Astrocyte (in vitro differentiated cells and primary cell): ENCODE results near the gene RPP14. TPM values are rescaled to one million over a fixed set of nuclear protein-coding genes. Genes with fewer than 3 reads are reported as not detected.

ENCODE experiments used
- DNase-seq: peaks from one replicate; pipeline ENCODE4 v3.0.0-alpha.2; 2010; ENCODE audit warnings: low read depth
- FAIRE-seq: peaks from 2 replicates; lab custom pipeline; 2011; peaks lifted over from hg19 to GRCh38; lab: Jason Lieb, UNC
- H2AFZ ChIP-seq: 2 replicates; pipeline ENCODE4 v1.6.0; 2012; ENCODE audit warnings: low read depth, low read length, inconsistent platforms
- H3K27ac ChIP-seq: 2 replicates; pipeline ENCODE4 v1.5.1; 2011; ENCODE audit warnings: low read depth, low read length, inconsistent platforms
- H3K27me3 ChIP-seq: 2 replicates; pipeline ENCODE4 v1.6.0; 2011; ENCODE audit warnings: low read length, inconsistent platforms; ENCODE audit not compliant: insufficient read depth
- H3K36me3 ChIP-seq: 2 replicates; pipeline ENCODE4 v1.5.1; 2011; ENCODE audit warnings: low read length, inconsistent platforms; ENCODE audit not compliant: insufficient read depth
- H3K4me1 ChIP-seq: 2 replicates; pipeline ENCODE4 v1.5.1; 2011; ENCODE audit warnings: low read length, inconsistent platforms; ENCODE audit not compliant: insufficient read depth
- H3K4me2 ChIP-seq: 2 replicates; pipeline ENCODE4 v1.6.0; 2012; ENCODE audit warnings: low read length, inconsistent platforms
- H3K4me3 ChIP-seq: 2 replicates; pipeline ENCODE4 v1.5.1; 2011; ENCODE audit warnings: low read depth, mild to moderate bottlenecking, low read length, inconsistent platforms; ENCODE audit not compliant: insufficient read depth
- H3K79me2 ChIP-seq: 2 replicates; pipeline ENCODE4 v1.6.0; 2012; ENCODE audit warnings: mild to moderate bottlenecking, low read length, inconsistent platforms; ENCODE audit not compliant: insufficient read depth
- H3K9ac ChIP-seq: 2 replicates; pipeline ENCODE4 v1.6.0; 2012; ENCODE audit warnings: mild to moderate bottlenecking, low read length, inconsistent platforms
- H3K9me3 ChIP-seq: 2 replicates; pipeline ENCODE4 v1.5.1; 2012; ENCODE audit warnings: low read depth, mild to moderate bottlenecking, low read length, inconsistent platforms; ENCODE audit not compliant: insufficient read depth
- H4K20me1 ChIP-seq: 2 replicates; pipeline ENCODE4 v1.6.0; 2012; ENCODE audit warnings: low read length, inconsistent platforms; ENCODE audit not compliant: insufficient read depth
- H3K27ac Mint-ChIP-seq: one replicate; pipeline ENCODE4 v1.8.0; 2021; ENCODE audit warnings: mild to moderate bottlenecking, mixed read lengths; ENCODE audit not compliant: unreplicated experiment
- H3K27me3 Mint-ChIP-seq: one replicate; pipeline ENCODE4 v1.8.0; 2021; ENCODE audit warnings: low read depth, mixed read lengths; ENCODE audit not compliant: unreplicated experiment
- H3K36me3 Mint-ChIP-seq: one replicate; pipeline ENCODE4 v1.8.0; 2021; ENCODE audit warnings: low read depth, mixed read lengths; ENCODE audit not compliant: unreplicated experiment
- H3K4me1 Mint-ChIP-seq: one replicate; pipeline ENCODE4 v1.8.0; 2021; ENCODE audit warnings: low read depth, mixed read lengths; ENCODE audit not compliant: unreplicated experiment
- H3K4me3 Mint-ChIP-seq: one replicate; pipeline ENCODE4 v1.8.0; 2021; ENCODE audit warnings: mild to moderate bottlenecking, moderate library complexity, mixed read lengths; ENCODE audit not compliant: unreplicated experiment
- H3K9me3 Mint-ChIP-seq: one replicate; pipeline ENCODE4 v1.8.0; 2021; ENCODE audit warnings: mild to moderate bottlenecking, mixed read lengths; ENCODE audit not compliant: unreplicated experiment
- EZH2 ChIP-seq: IDR thresholded peaks from 2 replicates; pipeline ENCODE4 v1.6.1; 2012; ENCODE audit warnings: mild to moderate bottlenecking, low read length, inconsistent platforms; ENCODE audit not compliant: insufficient read depth
- total RNA-seq: library from RNA; stranded (reverse); gene quantifications from 2 replicates; pipeline ENCODE4 v1.2.1, GENCODE V29; 2021
- TF ChIP-seq, protein P1 (sequence below): IDR thresholded peaks from 2 replicates; pipeline ENCODE4 v1.5.1; 2011; ENCODE audit warnings: low read depth, mild to moderate bottlenecking, inconsistent platforms, low read length, moderate library complexity; ENCODE audit not compliant: insufficient read depth

The RPP14 gene
- total RNA-seq, 1 donor from 2014 or later, result 22.2 TPM

DNA sequence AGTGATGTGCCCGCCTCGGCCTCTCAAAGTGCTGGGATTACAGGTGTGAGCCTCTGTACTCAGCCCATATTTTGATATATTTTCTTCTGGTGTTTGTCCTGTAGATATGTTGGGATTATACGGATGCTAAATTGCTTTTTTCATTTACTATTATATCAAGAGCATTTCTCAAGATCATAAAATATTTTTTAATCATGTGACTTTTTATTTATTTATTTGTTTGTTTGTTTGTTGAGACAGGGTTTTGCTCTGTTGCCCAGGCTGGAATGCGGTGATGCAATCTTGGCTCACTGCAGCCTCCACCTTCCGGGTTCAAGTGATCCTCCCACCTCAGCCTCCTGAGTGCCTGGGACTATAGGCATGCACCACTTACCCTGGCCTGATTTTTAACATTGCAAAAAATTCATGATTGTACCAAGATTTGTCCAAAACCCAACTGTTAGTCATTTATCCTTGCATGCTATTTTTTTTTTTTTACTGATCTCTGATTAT, 23.9 kb downstream of the RPP14 start:
- H3K27ac ChIP-seq, result no peak overlapping the region
- no peak overlapping the region for H3K9ac ChIP-seq
- peaks cover 16% of the 10 kb centered on the region for H3K4me1 ChIP-seq
- no peak overlapping the region for H3K4me3 ChIP-seq
- Mint-ChIP-seq H3K4me1 (peaks cover 14% of the 10 kb centered on the region), H3K27ac (no peak overlapping the region), H3K27me3 (peaks cover 5% of the 10 kb centered on the region), H3K9me3 (no peaks in the 10 kb centered on the region), H3K36me3 (no peaks in the 10 kb centered on the region), H3K4me3 (no peak overlapping the region)
- no peaks in the 10 kb centered on the region for H3K27me3 ChIP-seq
- no peak overlapping the region for H3K4me2 ChIP-seq
- H3K79me2 ChIP-seq, result peaks cover 18% of the 10 kb centered on the region
- H2AFZ ChIP-seq, result no peak overlapping the region
- no peaks in the 10 kb centered on the region for H3K36me3 ChIP-seq
- no peaks in the 10 kb centered on the region for H4K20me1 ChIP-seq
- TF ChIP-seq, protein P1, sequence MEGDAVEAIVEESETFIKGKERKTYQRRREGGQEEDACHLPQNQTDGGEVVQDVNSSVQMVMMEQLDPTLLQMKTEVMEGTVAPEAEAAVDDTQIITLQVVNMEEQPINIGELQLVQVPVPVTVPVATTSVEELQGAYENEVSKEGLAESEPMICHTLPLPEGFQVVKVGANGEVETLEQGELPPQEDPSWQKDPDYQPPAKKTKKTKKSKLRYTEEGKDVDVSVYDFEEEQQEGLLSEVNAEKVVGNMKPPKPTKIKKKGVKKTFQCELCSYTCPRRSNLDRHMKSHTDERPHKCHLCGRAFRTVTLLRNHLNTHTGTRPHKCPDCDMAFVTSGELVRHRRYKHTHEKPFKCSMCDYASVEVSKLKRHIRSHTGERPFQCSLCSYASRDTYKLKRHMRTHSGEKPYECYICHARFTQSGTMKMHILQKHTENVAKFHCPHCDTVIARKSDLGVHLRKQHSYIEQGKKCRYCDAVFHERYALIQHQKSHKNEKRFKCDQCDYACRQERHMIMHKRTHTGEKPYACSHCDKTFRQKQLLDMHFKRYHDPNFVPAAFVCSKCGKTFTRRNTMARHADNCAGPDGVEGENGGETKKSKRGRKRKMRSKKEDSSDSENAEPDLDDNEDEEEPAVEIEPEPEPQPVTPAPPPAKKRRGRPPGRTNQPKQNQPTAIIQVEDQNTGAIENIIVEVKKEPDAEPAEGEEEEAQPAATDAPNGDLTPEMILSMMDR, result no peak
- no peak for TF ChIP-seq EZH2
- no peak for DNase-seq
- no peak for FAIRE-seq
- H3K9me3 ChIP-seq, result no peaks in the 10 kb centered on the region

GRCh38 chr3:58331593-58332152, 25.6 kb downstream of the RPP14 start:
- FAIRE-seq (no peak), DNase-seq (no peak)
- Histone ChIP-seq H3K27me3 (no peaks in the 10 kb centered on the region), H4K20me1 (peaks cover 5% of the 10 kb centered on the region), H3K4me3 (no peak overlapping the region), H3K9ac (no peak overlapping the region), H3K36me3 (no peaks in the 10 kb centered on the region), H3K4me2 (no peak overlapping the region), H3K27ac (no peak overlapping the region), H3K79me2 (peaks cover 23% of the 10 kb centered on the region), H3K9me3 (no peaks in the 10 kb centered on the region), H2AFZ (no peak overlapping the region), H3K4me1 (peaks cover 24% of the 10 kb centered on the region)
- Mint-ChIP-seq H3K27ac (peak overlapping the region; percentile 51), H3K9me3 (no peaks in the 10 kb centered on the region), H3K36me3 (no peaks in the 10 kb centered on the region), H3K4me1 (peaks cover 18% of the 10 kb centered on the region), H3K4me3 (peak overlapping the region; percentile 41), H3K27me3 (peaks cover 5% of the 10 kb centered on the region)
- TF ChIP-seq, protein P1, result no peak
- TF ChIP-seq EZH2, result no peak

DNA sequence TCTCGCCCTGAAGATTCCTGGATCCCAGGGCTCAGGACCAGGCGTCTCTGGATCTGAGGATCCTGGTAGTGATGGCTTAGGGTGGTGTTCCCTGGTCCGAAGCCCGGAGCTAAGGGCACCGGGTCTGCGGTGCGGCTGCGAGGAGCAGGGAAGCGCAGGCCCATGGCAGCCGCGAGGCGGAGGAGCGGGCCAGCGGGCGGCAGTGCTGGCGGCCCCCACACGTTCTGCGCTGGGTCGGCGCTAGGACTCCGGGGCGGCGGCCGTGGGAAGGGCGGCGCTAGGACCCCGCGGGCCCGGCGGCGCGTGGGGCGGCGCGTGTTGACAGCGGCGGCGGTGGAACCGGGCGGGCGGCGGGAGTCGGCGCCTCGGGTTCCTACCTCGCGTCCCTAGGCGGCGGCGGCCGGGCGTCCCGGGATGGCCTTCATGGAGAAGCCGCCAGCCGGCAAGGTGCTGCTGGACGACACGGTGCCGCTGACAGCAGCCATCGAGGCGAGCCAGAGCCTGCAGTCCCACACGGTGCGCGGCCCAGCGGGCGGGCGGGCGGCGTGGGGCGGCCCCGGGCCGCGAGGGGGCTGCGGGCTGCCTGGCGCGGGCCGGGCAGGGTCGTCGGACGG, 26.6 kb downstream of the RPP14 start, which contains the start of gene PXK:
Gene PXK, plus strand, starts transcription at position 318 of the 614 bp plus-strand sequence. Its CDS starts 97 bp downstream, at position 415.
- no peak for FAIRE-seq
- Mint-ChIP-seq H3K9me3 (no peaks in the 10 kb centered on the region), H3K4me1 (peaks cover 18% of the 10 kb centered on the region), H3K27me3 (peaks cover 5% of the 10 kb centered on the region), H3K4me3 (peak within 1 kb of the TSS; percentile 99), H3K27ac (peak within 1 kb of the TSS; percentile 51), H3K36me3 (no peaks in the 10 kb centered on the region)
- Histone ChIP-seq H2AFZ (peak within 1 kb of the TSS; percentile 95), H3K79me2 (peaks cover 33% of the 10 kb centered on the region), H3K4me2 (peak within 1 kb of the TSS; percentile 97), H4K20me1 (peaks cover 5% of the 10 kb centered on the region), H3K4me1 (peaks cover 24% of the 10 kb centered on the region), H3K4me3 (peak within 1 kb of the TSS; percentile 79), H3K27ac (peak within 1 kb of the TSS; percentile 54), H3K9ac (peak within 1 kb of the TSS; percentile 87), H3K27me3 (no peaks in the 10 kb centered on the region), H3K9me3 (no peaks in the 10 kb centered on the region), H3K36me3 (no peaks in the 10 kb centered on the region)
- DNase-seq, result peak; percentile 58
- no peak for TF ChIP-seq EZH2
- TF ChIP-seq, protein P1, result no peak
